NCI-H510A (cell line): ENCODE data around the gene UBAC2.
A peak's percentile ranks its signal among the peaks of the same experiment; 100 is the strongest.
"Not testable (repeated sequence)": the region's sequence is repeated elsewhere in the genome, so short reads cannot be mapped to it uniquely, and the experiment has no call there.

Source experiments
- DNase-seq: peaks from one replicate; lab custom pipeline; 2025; lab: John Stamatoyannopoulos, UW

UBAC2 gene

GRCh38 chr13:99214731-99215130, 14.1 kb downstream of the UBAC2 start:
- no peak for DNase-seq

GRCh38 chr13:99215184-99215830, 14.7 kb downstream of the UBAC2 start:
- peak; percentile 20 for DNase-seq

- no peak for DNase-seq
Measured at GRCh38 chr13:99217461-99218110, 16.9 kb downstream of the UBAC2 start.

GRCh38 chr13:99218126-99218525, 17.5 kb downstream of the UBAC2 start:
- DNase-seq = no peak

- no peak for DNase-seq
Measured at GRCh38 chr13:99218545-99218944, 17.9 kb downstream of the UBAC2 start.

GRCh38 chr13:99218969-99219368, 18.3 kb downstream of the UBAC2 start:
- DNase-seq = no peak

- no peak for DNase-seq
Measured at GRCh38 chr13:99220199-99220935, 19.7 kb downstream of the UBAC2 start.

- DNase-seq = no peak
Measured at GRCh38 chr13:99221567-99222239, 21.0 kb downstream of the UBAC2 start.

- no peak for DNase-seq
Measured at GRCh38 chr13:99223587-99223986, 22.9 kb downstream of the UBAC2 start.

- no peak for DNase-seq
Measured at GRCh38 chr13:99224021-99224420, 23.4 kb downstream of the UBAC2 start.

- DNase-seq = no peak
Measured at GRCh38 chr13:99225078-99225477, 24.4 kb downstream of the UBAC2 start.

GRCh38 chr13:99226513-99226912, 25.9 kb downstream of the UBAC2 start:
- DNase-seq = no peak

- no peak for DNase-seq
Measured at GRCh38 chr13:99227331-99227900, 26.8 kb downstream of the UBAC2 start.

GRCh38 chr13:99227909-99228688, 27.4 kb downstream of the UBAC2 start:
- DNase-seq = no peak

- DNase-seq = no peak
Measured at GRCh38 chr13:99228737-99229691, 28.4 kb downstream of the UBAC2 start.

GRCh38 chr13:99230588-99230987, 29.9 kb downstream of the UBAC2 start:
- not testable (repeated sequence) for DNase-seq

GRCh38 chr13:99230991-99231390, 30.3 kb downstream of the UBAC2 start:
- DNase-seq = no peak

GRCh38 chr13:99231721-99232120, 31.1 kb downstream of the UBAC2 start:
- no peak for DNase-seq

GRCh38 chr13:99237981-99238662, 37.5 kb downstream of the UBAC2 start:
- DNase-seq = no peak

- DNase-seq = no peak
Measured at GRCh38 chr13:99246100-99246499, 45.4 kb downstream of the UBAC2 start.
